Measurements from ENCODE around the gene AMOTL2. TPM values are rescaled to one million over a fixed set of nuclear protein-coding genes. Genes with fewer than 3 reads are reported as not detected.

The AMOTL2 gene
- total and polyA plus RNA-seq, 10 of the 15 experiments (the other 5 are each of a cell fraction or from before 2014, with no cell fraction given): 0.20 to 0.33 TPM; not detected in 8

DNA sequence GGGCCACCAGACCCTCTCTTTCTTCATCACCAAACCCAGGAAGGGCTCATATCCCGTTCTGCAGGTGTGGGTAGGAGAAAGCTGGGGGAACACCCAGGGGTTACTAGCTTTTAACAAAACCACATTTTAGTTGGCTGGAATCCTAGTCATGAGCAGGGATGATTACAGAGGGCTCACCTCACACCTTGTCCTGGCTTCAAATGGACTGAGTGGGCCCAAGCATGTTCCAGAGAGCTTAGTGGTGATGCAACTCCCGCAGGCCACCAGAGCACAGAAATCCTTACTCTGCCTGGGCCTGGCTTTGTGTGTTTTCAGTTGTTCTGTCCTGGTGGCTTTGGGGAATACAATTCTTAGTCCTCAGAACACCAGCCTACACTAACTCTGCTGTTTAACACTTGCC lies 66.8 kb downstream of the AMOTL2 start:
- H3K4me1 ChIP-seq (ENCODE audit: control insufficient read depth, insufficient read depth, low read length): no peaks in the 10 kb centered on the region
- no peak overlapping the region for H3K27ac ChIP-seq (ENCODE audit: control insufficient read depth, insufficient read depth)
- CTCF ChIA-PET: interaction anchor here (0.8 to 5.1 kb wide), 12 partner anchors 13 to 186 kb away, joined by 3 to 83 read pairs (median 4); no protein-coding TSS in a partner anchor
- in situ Hi-C loops (cut with MboI): loop anchor here (5.0 kb wide), 1 partner anchor 165 kb away; no protein-coding TSS in a partner anchor
- no peak overlapping the region for H3K4me2 ChIP-seq (ENCODE audit: control insufficient read depth, insufficient read depth)
- H3K27me3 ChIP-seq (replicated peaks in 1 of 2; ENCODE audit: control insufficient read depth in 2 of 2, insufficient read depth in 2 of 2, low read length in 1 of 2): peaks cover 4% of the 10 kb centered on the region in 2 experiments; a peak in 3 of 4 replicates
- RAD21 ChIA-PET (ENCODE audit: unreplicated experiment): interaction anchor here (1.1 to 2.7 kb wide), 4 partner anchors 95 to 180 kb away, joined by 4 to 17 read pairs (median 7); no protein-coding TSS in a partner anchor
- TF ChIP-seq RAD51 (IDR thresholded peaks at IDR 0.05) (no peak), RAD21 (IDR thresholded peaks at IDR 0.05; ENCODE audit: insufficient read depth, low read depth, low read length) (no peak), POU2F2 (IDR thresholded peaks at IDR 0.05; ENCODE audit: borderline replicate concordance, low read depth, low read length) (no peak), MXI1 (IDR thresholded peaks at IDR 0.05; ENCODE audit: low read depth, low read length) (no peak), PML (IDR thresholded peaks at IDR 0.05; ENCODE audit: low read length) (no peak), RELA (IDR thresholded peaks at IDR 0.05; ENCODE audit: borderline replicate concordance, partially characterized antibody) (no peak), CEBPB (IDR thresholded peaks at IDR 0.05; ENCODE audit: borderline replicate concordance in 1 of 2, low read depth in 2 of 2, low read length in 2 of 2) (no peak), KAT2A (conservative IDR thresholded peaks at IDR 0.05; ENCODE audit: control insufficient read depth, low read depth, low read length) (no peak), GABPA (IDR thresholded peaks at IDR 0.05; ENCODE audit: low read depth) (no peak), IKZF2 (IDR thresholded peaks at IDR 0.05) (no peak), BACH1 (IDR thresholded peaks at IDR 0.05; ENCODE audit: borderline replicate concordance) (no peak)
- TF ChIP-seq, protein P1, sequence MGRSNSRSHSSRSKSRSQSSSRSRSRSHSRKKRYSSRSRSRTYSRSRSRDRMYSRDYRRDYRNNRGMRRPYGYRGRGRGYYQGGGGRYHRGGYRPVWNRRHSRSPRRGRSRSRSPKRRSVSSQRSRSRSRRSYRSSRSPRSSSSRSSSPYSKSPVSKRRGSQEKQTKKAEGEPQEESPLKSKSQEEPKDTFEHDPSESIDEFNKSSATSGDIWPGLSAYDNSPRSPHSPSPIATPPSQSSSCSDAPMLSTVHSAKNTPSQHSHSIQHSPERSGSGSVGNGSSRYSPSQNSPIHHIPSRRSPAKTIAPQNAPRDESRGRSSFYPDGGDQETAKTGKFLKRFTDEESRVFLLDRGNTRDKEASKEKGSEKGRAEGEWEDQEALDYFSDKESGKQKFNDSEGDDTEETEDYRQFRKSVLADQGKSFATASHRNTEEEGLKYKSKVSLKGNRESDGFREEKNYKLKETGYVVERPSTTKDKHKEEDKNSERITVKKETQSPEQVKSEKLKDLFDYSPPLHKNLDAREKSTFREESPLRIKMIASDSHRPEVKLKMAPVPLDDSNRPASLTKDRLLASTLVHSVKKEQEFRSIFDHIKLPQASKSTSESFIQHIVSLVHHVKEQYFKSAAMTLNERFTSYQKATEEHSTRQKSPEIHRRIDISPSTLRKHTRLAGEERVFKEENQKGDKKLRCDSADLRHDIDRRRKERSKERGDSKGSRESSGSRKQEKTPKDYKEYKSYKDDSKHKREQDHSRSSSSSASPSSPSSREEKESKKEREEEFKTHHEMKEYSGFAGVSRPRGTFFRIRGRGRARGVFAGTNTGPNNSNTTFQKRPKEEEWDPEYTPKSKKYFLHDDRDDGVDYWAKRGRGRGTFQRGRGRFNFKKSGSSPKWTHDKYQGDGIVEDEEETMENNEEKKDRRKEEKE (IDR thresholded peaks at IDR 0.05): no peak
- no peak overlapping the region for H3K9ac ChIP-seq (ENCODE audit: control insufficient read depth, insufficient read depth, low read length)
- H4K20me1 ChIP-seq (ENCODE audit: control insufficient read depth, insufficient read depth): no peaks in the 10 kb centered on the region; the same call in 1 of the 2 replicates
- SMC1A ChIA-PET (ENCODE audit: uncharacterized antibody, unreplicated experiment): interaction anchor here (1.2 to 2.5 kb wide), 4 partner anchors 139 to 1735 kb away, joined by 3 to 26 read pairs (median 4); no protein-coding TSS in a partner anchor
- BruUV-seq (replicated peaks): no TSS peak
- intact Hi-C loops (cut with micrococcal nuclease; ENCODE audit: unreplicated experiment): loop anchor here (5.0 kb wide), 1 partner anchor 95 kb away; no protein-coding TSS in a partner anchor
- H3K79me2 ChIP-seq (ENCODE audit: control insufficient read depth, insufficient read depth, low read length): no peaks in the 10 kb centered on the region
- H3K9me3 ChIP-seq (replicated peaks; ENCODE audit: control insufficient read depth, insufficient read depth, low read length): no peaks in the 10 kb centered on the region
- POLR2A ChIA-PET: no interaction called here
- 0% methylated on average over 2 of the region's 2 CpGs for WGBS (ENCODE audit: insufficient coverage, insufficient replicate concordance, low lambda C conversion rate, missing lambda C conversion rate)
- ATAC-seq: no peak
- H3K4me3 ChIP-seq: no peak overlapping the region
- DNase-seq (ENCODE audit: low read depth, low spot score): no peak
- H3K36me3 ChIP-seq (ENCODE audit: control insufficient read depth in 2 of 2, insufficient read depth in 2 of 2, low read length in 1 of 2): no peaks in the 10 kb centered on the region
- H2AFZ ChIP-seq (ENCODE audit: control insufficient read depth, low read depth, low read length): no peak overlapping the region
- FAIRE-seq: no peak
